Vagina (tissue), 2 donors: ENCODE measurements around the gene DHRSX. TPM values are rescaled to one million over a fixed set of nuclear protein-coding genes. Genes with fewer than 3 reads are reported as not detected.
"Not testable (repeated sequence)": the region's sequence is repeated elsewhere in the genome, so short reads cannot be mapped to it uniquely, and the experiment has no call there.

Experiments
- DNase-seq, 2 donors: peaks; one replicate each; pipeline ENCODE4 v3.0.0-alpha.2; 2017; ENCODE audit errors: extremely low spot score in 2 of 2
- H3K27ac ChIP-seq: fragments of 200-600 bp; sonication (generic); one replicate; pipeline ENCODE4 v1.5.1; 2019
- H3K27me3 ChIP-seq: fragments of 200-600 bp; sonication (generic); one replicate; pipeline ENCODE4 v1.5.1; 2019
- H3K36me3 ChIP-seq, 2 donors: fragments of 200-600 bp; sonication (generic); one replicate each; pipeline ENCODE4 v1.5.1; 2017 to 2019
- H3K4me1 ChIP-seq: fragments of 200-600 bp; sonication (generic); one replicate; pipeline ENCODE4 v1.5.1; 2019
- H3K4me3 ChIP-seq, 2 donors: fragments of 200-600 bp; sonication (generic); 1 replicate in 1 of 2; 2 replicates in 1 of 2; pipeline ENCODE4 v1.5.1; 2016 to 2019
- H3K9me3 ChIP-seq: fragments of 200-600 bp; sonication (generic); one replicate; pipeline ENCODE4 v1.5.1; 2019
- POLR2A ChIP-seq, 2 donors: fragments of 450-650 bp; IDR thresholded peaks; one replicate each; pipeline ENCODE4 v1.6.1; 2017; ENCODE audit warnings: antibody characterized with exemption in 2 of 2, mild to moderate bottlenecking in 2 of 2, moderate library complexity in 2 of 2
- POLR2AphosphoS5 ChIP-seq, 2 donors: sonication (generic); formaldehyde crosslinking; IDR thresholded peaks; one replicate each; pipeline ENCODE4 v1.9.0; 2017; ENCODE audit warnings: antibody characterized with exemption in 2 of 2, mild to moderate bottlenecking in 2 of 2, low read depth in 1 of 2; ENCODE audit not compliant: insufficient read depth in 1 of 2
- intact Hi-C: fragments of 100-400 bp; cut with DNase I; formaldehyde crosslinking; loops from one replicate; pipeline ENCODE4 v1.15.1; 2023
- total RNA-seq: library from RNA; depleted of rRNA; stranded (reverse); fragments of >200 nt; gene quantifications from one replicate; pipeline ENCODE4 v1.2.3, GENCODE V29; 2016
- TF ChIP-seq, protein P1 (sequence below), 3 experiments: fragments of 450-650 bp in 2 of 3; fragments of 200-600 bp in 1 of 3; sonication (generic) in 1 of 3; IDR thresholded peaks; one replicate each; pipeline ENCODE4 v1.5.1; 2017 to 2019; ENCODE audit warnings: antibody characterized with exemption in 3 of 3, mild to moderate bottlenecking in 2 of 3, moderate library complexity in 2 of 3

The DHRSX gene
- total RNA-seq, 1 donor from 2014 or later, result 26.0 TPM

DNA sequence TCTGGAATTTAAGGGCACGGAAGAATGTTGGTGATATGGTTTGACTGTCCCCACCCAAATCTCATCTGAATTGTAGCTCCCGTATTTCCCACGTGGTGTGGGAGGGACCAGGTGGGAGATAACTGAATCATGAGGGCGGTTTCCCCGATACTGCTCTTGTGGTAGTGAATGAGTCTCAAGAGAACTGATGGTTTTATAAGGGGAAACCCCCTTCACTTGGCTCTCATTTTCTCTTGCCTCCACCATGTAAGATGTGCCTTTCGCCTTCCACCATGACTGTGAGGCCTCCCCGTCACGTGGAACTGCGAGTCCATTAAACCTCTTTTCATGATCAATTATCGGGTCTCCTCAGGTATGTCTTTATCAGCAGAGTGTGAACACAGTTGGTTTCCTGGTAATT, 25.6 kb upstream of the DHRSX start:
- H3K27ac ChIP-seq, result no peak overlapping the region
- H3K4me3 ChIP-seq, result no peak overlapping the region
- no peaks in the 10 kb centered on the region for H3K27me3 ChIP-seq
- no peak for TF ChIP-seq POLR2AphosphoS5 (IDR thresholded peaks at IDR 0.05; ENCODE audit: insufficient read depth in 1 of 2, low read depth in 1 of 2)
- TF ChIP-seq POLR2A (IDR thresholded peaks at IDR 0.05), result no peak
- TF ChIP-seq, protein P1, sequence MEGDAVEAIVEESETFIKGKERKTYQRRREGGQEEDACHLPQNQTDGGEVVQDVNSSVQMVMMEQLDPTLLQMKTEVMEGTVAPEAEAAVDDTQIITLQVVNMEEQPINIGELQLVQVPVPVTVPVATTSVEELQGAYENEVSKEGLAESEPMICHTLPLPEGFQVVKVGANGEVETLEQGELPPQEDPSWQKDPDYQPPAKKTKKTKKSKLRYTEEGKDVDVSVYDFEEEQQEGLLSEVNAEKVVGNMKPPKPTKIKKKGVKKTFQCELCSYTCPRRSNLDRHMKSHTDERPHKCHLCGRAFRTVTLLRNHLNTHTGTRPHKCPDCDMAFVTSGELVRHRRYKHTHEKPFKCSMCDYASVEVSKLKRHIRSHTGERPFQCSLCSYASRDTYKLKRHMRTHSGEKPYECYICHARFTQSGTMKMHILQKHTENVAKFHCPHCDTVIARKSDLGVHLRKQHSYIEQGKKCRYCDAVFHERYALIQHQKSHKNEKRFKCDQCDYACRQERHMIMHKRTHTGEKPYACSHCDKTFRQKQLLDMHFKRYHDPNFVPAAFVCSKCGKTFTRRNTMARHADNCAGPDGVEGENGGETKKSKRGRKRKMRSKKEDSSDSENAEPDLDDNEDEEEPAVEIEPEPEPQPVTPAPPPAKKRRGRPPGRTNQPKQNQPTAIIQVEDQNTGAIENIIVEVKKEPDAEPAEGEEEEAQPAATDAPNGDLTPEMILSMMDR (IDR thresholded peaks at IDR 0.05), result no peak
- H3K36me3 ChIP-seq, result no peaks in the 10 kb centered on the region
- intact Hi-C loops, result no loop called here
- H3K4me1 ChIP-seq, result no peaks in the 10 kb centered on the region
- H3K9me3 ChIP-seq, result no peaks in the 10 kb centered on the region
- no peak for DNase-seq

- Histone ChIP-seq H3K27me3 (no peaks in the 10 kb centered on the region), H3K4me1 (no peaks in the 10 kb centered on the region), H3K27ac (no peak overlapping the region), H3K9me3 (no peaks in the 10 kb centered on the region), H3K36me3 (no peaks in the 10 kb centered on the region), H3K4me3 (no peak overlapping the region)
- DNase-seq, result no peak
- intact Hi-C loops, result no loop called here
- TF ChIP-seq POLR2A (IDR thresholded peaks at IDR 0.05) (no peak), POLR2AphosphoS5 (IDR thresholded peaks at IDR 0.05; ENCODE audit: insufficient read depth in 1 of 2, low read depth in 1 of 2) (no peak)
- TF ChIP-seq, protein P1 (IDR thresholded peaks at IDR 0.05), result no peak
Measured at GRCh38 chrX:2523911-2524310, 23.1 kb upstream of the DHRSX start.

- H3K27me3 ChIP-seq, result no peaks in the 10 kb centered on the region
- intact Hi-C loops, result no loop called here
- no peaks in the 10 kb centered on the region for H3K9me3 ChIP-seq
- H3K4me1 ChIP-seq, result no peaks in the 10 kb centered on the region
- DNase-seq, result no peak
- no peaks in the 10 kb centered on the region for H3K36me3 ChIP-seq
- H3K27ac ChIP-seq, result no peak overlapping the region
- TF ChIP-seq POLR2A (IDR thresholded peaks at IDR 0.05) (no peak), POLR2AphosphoS5 (IDR thresholded peaks at IDR 0.05; ENCODE audit: insufficient read depth in 1 of 2, low read depth in 1 of 2) (no peak)
- TF ChIP-seq, protein P1 (IDR thresholded peaks at IDR 0.05), result no peak
- no peak overlapping the region for H3K4me3 ChIP-seq
Measured at GRCh38 chrX:2521927-2522386, 21.2 kb upstream of the DHRSX start.

DNA sequence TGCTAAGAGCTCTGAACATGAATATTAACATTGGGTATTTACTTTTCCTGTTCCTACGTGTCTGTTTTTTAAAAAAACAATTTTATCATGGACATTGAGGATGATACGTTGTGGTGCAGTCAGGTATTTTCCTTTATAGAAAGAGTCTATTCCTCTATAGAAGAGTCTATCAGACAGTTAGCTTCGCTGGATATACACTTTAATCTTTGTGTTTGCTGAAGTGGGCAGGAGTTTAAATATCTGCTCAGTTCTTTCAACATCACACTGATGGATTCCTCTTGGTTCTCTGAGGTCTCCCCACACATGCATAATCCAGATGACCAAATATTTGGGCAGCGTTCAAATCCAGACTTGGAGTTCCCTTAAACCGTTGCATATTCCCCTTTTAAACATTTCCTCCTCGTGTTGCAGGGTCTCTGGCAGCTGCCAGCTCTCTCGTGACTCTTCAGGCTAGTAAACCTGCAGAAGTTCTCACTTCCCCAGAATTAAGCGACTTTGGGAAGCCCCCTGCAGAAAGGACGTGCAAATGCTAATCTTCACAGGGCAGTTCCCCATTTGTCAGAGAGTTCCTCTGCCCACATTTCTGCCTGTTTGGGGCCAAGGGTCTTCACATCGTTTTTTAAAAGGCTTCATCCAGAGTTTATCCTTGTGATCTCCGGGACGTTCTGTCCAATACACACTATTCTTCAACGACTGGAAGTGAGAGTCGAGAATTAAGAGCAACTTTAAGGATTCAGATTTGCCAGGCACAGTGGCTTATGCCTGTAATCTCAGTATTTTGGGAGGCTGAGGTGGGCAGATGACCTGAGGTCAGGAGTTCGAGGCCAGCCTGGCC, 20.5 kb upstream of the DHRSX start:
- intact Hi-C loops, result no loop called here
- no peak for TF ChIP-seq POLR2AphosphoS5 (IDR thresholded peaks at IDR 0.05; ENCODE audit: insufficient read depth in 1 of 2, low read depth in 1 of 2)
- TF ChIP-seq POLR2A (IDR thresholded peaks at IDR 0.05), result no peak
- TF ChIP-seq, protein P1 (IDR thresholded peaks at IDR 0.05), result no peak
- Histone ChIP-seq H3K4me3 (no peak overlapping the region), H3K36me3 (no peaks in the 10 kb centered on the region), H3K27ac (no peak overlapping the region), H3K4me1 (no peaks in the 10 kb centered on the region), H3K27me3 (no peaks in the 10 kb centered on the region), H3K9me3 (no peaks in the 10 kb centered on the region)
- no peak for DNase-seq

DNA sequence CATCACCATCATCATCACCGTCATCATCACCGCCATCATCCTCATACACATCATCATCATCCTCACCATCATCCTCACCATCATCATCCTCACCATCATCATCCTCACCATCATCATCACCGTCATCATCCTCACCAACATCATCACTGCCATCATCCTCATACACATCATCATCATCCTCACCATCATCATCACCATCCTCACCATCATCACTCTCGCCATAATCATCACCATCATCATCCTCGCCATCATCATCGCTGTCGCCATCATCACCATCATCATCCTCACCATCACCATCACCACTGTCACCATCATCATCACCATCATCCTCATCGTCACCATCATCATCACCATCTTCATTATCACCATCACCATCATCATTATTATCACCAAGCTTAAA, 19.8 kb upstream of the DHRSX start:
- H3K4me3 ChIP-seq, result no peak overlapping the region
- intact Hi-C loops, result no loop called here
- H3K9me3 ChIP-seq, result no peaks in the 10 kb centered on the region
- H3K27ac ChIP-seq, result no peak overlapping the region
- no peaks in the 10 kb centered on the region for H3K4me1 ChIP-seq
- H3K27me3 ChIP-seq, result no peaks in the 10 kb centered on the region
- H3K36me3 ChIP-seq, result no peaks in the 10 kb centered on the region
- TF ChIP-seq, protein P1 (IDR thresholded peaks at IDR 0.05), result no peak
- TF ChIP-seq POLR2AphosphoS5 (IDR thresholded peaks at IDR 0.05; ENCODE audit: insufficient read depth in 1 of 2, low read depth in 1 of 2), result no peak
- no peak for TF ChIP-seq POLR2A (IDR thresholded peaks at IDR 0.05)
- DNase-seq, result no peak

- intact Hi-C loops, DNase-seq, H3K36me3 ChIP-seq, H3K27ac ChIP-seq, H3K9me3 ChIP-seq, H3K4me3 ChIP-seq, H3K4me1 ChIP-seq, H3K27me3 ChIP-seq: not testable (repeated sequence)
Measured at GRCh38 chrX:2519638-2520037, 18.9 kb upstream of the DHRSX start.
